NK-92 treated with Interleukin-12 subunit alpha and Interleukin-12 subunit beta, amount 100 ng/mL, for 24 hours (cell line): ENCODE data around the gene LPIN1.

Experiments used
- DNase-seq: peaks from one replicate; lab custom pipeline; 2025; lab: John Stamatoyannopoulos, UW

Gene LPIN1

DNA sequence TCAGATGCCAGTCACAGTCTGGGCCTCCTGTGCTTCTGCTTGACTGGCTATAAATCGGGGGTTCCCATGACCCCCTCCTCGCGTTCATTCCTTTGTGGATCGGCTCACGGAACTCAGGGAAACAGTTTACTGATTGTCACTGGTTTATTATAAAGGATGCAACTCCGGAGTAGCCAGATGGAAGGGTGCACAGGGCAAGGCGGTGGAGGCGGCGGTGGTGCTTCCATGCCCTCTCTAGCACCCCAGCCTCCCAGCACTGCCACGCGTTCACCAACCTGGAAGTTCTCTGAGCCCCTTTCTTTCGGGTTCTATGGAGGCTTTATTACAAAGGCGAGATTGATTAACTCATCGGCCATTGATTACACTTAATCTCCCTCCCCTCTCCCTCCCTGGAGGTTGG is 15.6 kb downstream of the LPIN1 start:
- no peak for DNase-seq

DNA sequence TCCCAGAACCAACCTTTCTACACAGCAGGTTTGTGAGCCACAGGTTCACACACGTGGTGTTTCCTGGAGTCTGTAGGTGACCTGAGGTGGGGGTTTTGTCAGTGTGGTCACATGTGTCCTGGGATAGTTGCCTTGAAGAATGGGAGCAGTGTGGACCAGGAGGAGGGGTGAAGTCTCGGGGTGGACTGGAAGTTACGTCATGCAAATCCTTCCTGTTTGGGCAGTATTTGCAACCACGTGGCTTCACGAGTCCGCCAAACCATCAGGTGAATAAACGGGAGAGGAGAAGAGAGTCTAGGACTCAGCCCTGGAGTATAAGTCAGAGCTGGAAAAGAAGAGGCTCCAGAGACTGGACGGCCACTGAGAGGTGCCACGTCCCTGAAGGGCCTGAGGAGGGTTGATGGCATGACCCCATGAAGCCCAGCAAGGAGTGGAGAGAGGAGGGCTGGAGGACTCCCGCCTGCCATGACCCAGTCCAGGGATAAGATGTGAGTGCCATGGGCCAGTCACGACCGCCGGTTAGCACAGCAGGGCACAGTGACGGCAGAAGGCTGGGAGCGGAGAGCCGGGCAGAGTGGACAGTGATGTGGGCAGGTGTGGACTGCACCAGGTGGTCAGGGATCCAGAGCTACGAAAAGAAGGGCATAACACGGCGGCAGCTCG is 16.5 kb downstream of the LPIN1 start:
- DNase-seq: no peak

DNA sequence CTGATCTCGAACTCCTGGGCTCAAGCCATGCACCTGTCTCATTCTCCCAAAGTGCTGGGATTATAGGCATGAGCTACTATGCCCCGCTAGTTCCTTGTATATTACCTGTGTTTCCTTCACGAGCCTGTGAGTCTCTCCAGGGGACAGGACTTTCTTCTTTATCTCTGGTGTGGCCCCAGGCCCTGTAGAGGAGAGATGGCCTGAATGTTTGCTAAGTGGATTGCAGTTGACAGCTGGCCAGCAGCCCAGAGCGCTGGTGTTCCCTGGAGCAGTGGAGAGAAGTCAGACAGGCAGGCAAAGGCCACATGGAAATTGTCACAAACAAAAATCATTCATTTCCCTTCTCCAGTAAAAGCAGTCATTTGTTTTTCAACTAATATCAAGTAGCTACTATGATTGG is 17.9 kb downstream of the LPIN1 start:
- DNase-seq: no peak

DNA sequence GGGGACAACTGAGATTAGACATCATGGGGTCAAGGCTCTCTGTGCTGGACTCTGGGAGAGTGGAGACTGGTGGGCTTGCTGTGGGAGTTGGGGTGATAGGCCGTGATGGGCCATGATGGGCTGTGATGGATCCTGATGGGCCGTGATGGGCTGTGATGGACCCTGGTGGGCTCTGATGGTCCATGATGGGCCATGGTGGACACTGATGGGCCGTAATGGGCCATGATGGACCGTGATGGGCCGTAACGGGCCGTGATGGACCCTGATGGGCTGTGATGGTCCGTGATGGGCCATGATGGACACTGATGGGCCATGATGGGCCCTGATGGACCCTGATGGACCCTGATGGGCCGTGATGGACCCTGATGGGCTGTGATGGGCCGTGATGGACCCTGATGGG is 18.5 kb downstream of the LPIN1 start:
- DNase-seq: no peak

DNA sequence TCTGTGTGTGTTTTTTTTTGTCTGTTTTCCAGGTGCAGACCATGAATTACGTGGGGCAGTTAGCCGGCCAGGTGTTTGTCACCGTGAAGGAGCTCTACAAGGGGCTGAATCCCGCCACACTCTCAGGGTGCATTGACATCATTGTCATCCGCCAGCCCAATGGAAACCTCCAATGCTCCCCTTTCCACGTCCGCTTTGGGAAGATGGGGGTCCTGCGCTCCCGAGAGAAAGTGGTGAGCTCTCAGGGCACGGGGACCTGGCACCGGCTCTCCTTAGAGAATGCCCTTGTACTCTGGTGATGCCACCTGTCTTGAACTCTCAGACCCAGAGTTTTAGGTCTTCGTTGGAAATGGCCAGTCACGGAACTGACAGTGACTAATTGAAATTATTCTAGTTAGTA is 19.1 kb downstream of the LPIN1 start:
- DNase-seq: no peak

DNA sequence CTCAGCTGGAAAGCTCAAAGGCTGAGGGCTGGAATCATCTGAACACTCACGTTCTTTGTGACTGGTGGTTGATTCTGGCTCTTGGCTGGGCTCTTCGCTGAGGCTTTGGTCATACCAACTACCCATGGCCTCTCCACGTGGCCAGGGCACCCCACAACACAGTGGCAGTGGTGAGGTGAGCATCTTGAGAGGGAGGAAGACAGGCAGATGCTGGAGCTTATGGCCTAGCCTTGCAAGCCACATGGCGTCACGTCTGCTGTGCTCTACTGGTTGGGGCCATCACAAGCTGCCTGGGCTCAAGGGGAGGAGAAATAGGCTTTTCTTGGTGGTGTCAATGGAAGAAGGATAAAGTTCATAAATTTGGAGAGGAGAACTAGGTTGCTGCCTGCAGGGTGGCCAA is 19.6 kb downstream of the LPIN1 start:
- no peak for DNase-seq

DNA sequence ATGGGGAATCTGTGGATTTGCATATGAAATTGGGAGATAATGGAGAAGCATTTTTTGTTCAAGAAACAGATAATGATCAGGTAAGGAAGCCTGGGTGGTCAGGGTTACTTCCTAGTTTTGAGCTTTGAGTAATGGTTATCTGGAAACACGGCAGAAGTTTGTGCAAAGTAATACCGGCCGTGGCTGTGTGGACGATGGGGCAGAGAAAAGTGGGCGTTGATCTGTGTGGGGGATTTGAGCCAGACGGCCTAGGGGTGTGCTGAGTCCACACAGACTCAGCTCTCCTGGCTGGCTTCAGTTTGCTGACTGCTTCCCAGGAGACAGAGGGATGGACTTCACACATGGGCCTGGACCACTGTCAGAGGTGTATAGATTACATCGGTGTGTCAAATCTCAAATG is 21.3 kb downstream of the LPIN1 start:
- no peak for DNase-seq

DNA sequence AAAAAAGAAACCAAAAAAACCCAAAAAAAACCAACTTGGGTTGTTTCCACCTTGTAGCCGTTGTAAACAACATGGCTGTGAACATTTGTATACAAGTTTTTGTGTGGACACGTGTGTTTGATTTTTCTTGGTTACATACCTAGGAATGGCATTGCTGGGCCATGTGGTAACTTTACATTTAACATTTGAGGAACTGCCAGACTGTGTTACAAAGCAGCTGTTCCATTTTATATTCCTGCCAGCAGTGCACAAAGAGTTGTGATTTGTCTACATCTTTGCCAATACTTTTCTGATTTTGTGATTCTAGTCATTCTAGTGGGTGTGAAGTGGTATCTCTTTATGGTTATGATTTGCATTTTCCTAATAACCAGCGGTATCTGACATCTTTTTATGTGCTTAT is 22.5 kb downstream of the LPIN1 start:
- no peak for DNase-seq

DNA sequence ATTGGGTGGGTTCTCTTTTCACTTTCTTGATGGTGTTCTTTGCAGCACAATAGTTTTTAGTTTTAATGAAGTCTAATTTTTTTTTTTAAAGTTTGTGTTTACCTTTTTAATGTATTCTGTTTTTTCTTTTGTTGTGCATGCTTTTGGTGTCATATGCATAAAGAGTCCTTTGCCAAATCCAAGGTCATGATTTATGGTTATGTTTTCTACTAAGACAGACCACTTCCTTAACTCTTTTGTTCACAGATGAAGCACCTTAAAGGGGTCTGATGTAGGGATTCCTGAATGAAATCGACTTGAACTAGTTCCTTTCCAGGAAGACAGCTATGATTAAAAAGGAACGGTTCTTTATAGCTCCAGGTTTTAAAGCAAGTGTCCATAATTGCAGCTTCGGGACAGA is 23.1 kb downstream of the LPIN1 start:
- no peak for DNase-seq

DNA sequence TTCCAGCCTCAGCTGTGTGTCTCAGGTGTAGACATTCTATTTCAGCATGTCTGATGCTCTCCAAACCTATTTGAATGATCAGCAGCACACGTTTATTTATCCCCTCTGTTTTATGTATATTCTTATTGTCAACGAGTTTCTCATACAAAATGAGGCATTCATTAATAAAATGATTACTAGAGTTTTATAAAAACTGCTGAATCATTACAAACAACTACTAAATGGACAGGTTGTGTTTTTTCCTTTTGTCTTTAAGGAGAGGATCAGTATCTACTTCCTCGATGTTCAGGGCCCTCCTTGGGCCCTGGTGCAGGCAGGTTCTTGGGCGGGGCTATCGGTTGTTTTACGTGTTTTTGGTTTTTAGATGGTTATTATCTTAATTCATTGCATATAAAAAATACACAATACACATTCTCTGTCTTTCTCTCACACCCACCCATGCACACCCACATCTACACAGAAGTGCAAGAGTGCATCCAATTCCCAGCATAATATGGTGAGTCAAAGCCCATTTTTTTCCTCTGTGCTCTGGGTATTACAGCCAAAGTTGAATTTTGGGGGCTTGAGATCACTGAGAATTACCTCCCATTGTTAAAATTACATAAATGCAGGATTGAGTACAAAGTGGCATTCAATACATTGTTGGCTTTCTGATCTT is 24.2 kb downstream of the LPIN1 start:
- no peak for DNase-seq

DNA sequence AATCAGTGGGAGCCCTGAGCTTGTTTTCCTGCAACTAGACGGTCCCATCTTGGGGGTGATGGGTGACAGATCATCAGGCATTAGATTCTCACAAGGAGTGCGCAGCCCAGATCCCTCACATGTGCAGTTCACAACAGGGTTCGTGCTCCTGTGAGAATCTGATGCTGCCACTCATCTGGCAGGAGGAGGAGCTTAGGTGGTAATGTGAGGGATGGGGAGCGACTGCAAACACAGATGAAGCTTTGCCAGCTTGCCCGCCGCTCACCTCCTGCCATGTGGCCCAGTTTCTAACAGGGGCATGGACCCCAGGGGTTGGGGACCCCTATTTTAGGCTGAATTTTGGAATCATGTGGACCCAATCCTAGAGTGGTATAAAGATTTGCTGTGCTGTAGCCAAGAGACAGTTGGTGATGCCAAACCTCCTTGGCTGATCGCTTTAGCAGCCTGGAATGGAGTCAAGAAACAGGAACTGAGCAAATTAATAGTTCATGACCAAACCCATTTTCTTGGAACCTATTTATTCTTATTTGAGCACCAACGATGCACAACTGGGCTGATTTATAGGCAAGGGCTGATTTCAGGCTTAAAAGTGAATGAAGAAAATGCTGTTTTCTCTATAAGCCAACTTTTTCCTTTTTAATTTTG is 25.7 kb downstream of the LPIN1 start:
- DNase-seq: no peak

DNA sequence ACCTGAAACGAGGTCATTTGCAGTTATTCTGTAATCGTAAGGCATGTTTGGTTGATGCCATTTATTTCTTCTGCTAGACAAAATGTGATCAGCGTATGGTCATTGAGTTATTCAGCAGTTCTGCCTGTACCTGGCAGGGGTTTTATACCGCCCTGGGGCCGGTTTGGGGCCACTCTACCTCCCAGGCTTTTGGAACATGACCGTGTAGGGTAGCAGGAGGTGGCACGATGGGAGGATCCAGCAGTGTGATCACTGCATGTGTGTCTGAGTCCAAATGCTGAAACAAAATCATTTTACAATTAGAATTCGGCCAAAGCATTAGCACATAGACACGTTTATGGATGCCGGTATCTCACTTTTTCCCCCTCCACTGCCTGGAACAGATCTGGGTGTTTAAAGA is 26.7 kb downstream of the LPIN1 start:
- DNase-seq: no peak

DNA sequence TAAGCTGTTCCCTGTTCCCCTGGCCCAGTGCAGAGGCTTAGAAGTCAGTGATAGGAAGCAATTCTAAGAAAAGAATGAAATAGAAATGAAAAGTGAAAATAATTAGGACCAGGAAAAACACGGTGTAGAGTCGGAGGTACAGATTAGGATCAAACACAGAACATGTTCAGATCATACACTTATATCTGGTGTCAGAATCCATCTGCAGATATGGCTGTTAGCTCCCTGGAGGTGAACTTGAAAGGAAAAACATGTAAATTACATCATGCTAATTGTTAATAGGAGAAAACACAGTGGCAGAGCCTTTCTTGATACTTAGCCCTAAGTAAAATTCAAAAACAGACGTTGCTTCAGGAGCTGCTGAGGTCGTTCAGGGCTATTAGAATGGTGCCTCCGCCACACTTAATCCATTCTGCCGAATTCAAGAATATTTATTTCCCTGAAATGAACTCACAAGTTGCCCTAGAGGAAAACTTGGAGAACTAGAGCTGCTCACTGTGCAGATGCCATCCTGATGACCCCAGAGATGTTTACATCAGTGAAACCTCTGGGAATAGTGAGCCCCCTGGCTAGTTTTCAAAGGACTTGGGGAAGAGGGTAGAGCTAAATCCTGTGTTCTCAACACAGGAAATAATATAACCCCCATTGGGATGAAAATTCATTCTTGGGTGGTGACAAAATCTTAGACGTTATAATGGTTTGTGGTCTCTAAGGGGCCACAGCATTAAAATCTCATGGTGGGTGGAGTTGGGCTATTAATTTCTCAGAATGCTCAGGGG is 27.5 kb downstream of the LPIN1 start:
- no peak for DNase-seq

DNA sequence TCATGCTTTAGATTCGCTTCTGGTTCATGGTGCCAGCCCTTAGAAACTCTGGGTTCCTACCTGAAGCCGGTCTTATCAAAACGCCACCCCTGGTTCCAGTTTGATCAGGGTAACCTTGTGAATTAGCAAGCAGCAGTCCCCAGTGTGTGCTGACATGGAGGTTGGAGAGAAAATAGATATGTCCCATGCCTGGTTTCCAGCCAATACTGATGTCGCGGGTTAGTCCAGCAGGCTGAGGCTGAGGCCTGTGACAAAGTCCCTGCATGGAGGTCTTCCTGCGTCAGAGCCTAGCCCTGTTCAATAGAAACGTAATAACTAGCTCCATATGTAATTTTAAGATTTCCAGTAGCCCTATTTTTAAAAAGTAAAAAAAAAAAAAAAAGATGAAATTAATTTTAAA is 28.2 kb downstream of the LPIN1 start:
- DNase-seq: no peak

DNA sequence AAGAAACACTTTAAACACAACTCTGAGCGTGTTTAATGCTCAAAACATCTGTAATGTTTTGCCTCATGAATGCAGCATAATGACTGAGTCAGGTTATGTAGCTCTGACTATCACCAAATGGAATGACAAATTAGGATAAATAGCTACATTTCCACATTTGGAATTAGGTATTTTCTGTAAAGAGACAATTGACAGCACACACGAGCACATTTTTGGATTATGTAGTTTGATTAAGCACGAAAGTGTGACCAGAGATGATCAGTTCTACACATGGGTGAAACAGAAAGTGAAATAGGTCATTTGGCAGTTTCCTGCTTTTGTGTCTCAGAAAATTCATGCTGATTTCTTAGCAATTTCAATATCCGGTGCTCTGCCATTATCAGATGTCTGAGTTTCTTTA is 29.0 kb downstream of the LPIN1 start:
- no peak for DNase-seq

DNA sequence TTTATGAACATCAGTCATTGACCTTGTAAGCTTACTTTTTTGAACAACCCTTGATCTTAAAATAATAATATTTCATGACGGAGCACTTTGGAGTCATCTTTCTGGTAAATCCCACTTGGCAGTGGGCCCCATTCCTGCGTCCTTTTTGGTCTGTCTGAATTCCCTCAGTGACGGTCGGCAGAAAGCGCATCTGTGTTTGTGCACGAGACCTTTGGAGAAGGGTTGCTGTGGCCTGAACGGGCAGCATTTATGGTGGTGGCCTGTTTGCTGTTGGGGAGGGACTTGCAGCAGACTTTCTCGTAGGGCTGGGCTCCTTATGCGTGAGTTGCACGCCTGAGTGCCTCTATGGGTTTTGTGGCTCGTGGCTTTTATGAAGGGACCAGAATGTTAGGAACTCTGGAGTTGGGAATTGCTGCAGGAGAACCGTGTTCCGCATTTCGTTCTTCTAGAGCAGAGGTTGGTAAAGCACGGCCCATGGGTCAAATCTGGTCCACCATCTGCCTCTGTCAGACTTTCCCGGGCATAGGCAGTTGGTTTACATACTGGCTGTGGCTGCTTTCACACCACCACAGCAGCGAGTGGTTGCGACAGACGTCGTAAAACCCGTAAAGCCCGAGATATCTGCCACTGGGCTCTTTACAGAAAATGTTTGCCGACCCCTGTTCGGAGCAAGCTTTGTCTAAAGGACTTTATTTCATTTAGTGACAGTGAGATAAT is 30.8 kb downstream of the LPIN1 start:
- no peak for DNase-seq

DNA sequence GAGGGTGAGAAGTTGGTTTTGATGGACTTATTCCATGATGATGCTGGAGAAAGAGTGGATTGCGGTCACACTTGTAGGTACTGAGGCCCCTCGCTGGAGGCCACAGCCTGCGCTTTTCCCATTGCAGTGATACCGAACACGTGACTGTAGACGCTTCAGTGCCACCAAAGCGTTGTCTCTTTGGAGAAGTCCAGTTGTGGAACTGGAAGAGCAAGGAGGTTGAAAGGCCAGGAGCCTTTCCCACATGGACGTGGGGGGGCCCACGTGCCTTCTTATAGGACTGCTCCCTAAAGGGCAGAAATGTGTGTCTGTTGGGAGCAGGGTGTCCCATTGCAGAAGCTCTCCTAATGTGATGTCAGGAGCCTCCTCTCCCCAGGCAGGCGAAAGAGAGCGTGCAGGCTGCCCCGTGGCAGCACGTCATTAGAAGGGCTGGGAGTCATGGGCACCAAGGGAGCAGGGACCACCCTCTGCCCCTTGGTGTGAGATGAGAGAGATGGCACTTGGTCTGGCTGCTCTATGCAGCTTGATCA is 31.5 kb downstream of the LPIN1 start:
- DNase-seq: no peak

DNA sequence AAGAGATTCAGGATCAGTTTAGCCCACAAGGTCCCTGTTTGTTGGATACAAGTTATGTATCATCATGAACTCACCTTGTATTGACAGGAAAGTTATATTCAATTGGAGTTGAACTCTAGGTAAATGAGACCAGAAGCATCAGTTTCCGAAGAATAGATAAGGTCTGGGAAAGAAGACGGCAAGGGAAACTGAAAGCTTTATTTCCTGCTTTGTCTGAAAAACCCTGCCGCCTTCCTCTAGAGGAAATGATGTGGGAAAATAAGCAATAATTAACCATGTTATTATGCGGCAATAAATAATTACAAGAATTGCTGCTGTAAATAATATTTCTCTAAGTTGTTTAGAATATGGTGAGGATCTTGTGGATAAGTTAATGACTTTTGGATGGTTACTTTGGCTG is 32.0 kb downstream of the LPIN1 start:
- DNase-seq: no peak

DNA sequence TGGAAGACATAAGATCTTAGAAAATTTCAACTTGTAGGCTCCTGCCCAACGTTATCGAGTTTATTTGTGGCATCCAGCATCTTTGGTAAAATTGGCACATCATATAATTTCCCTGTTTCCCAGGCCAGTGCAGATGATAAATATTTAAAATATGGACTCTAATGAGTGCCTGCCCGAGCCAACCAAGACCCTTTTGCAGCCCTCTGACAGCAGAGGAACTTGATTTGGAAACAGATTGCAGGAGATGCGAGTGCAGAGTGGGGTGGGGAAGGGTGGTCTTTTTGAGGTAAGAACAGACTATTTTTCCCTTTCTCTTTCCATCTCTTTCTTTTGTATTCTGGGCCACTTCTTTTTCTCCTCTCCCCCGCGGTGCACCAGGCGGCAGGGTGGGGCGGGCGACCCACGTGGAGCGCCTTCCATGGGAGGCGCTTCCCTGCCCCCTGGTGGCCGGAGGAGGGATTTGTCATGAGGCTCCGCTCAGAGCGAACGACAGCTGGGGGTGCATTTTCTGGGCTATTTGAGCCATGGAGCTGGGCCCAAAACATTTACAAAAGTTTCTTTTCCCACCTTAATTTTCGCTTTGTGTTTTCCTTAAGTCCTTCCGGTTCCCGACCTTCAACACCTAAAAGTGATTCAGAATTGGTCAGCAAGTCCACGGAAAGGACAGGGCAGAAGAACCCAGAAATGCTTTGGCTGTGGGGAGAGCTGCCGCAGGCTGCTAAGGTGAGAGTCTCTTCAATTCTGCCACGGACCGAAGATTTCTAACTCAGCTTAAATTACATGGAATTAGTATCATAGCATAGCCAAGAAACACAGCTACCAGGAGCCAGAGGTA is 32.7 kb downstream of the LPIN1 start:
- peak; percentile 55 for DNase-seq

DNA sequence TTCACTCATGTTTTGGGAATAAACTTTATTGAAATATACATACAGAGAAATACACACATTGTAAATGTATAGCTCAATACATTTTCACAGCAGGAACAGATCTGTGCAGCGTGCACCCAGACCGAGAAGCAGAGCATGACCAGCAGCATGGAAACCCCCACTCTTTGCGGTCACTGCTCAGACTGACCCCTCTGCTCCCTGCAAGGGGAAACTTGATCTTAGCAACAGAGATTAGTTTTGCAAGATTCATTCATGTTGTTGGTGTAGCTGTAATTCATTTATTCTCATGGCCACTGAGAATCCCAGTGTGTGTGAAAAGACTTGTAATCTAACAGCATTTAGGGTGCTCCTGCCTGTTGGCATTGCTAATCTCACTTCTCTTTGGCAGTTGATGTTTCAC is 35.2 kb downstream of the LPIN1 start:
- DNase-seq: no peak

DNA sequence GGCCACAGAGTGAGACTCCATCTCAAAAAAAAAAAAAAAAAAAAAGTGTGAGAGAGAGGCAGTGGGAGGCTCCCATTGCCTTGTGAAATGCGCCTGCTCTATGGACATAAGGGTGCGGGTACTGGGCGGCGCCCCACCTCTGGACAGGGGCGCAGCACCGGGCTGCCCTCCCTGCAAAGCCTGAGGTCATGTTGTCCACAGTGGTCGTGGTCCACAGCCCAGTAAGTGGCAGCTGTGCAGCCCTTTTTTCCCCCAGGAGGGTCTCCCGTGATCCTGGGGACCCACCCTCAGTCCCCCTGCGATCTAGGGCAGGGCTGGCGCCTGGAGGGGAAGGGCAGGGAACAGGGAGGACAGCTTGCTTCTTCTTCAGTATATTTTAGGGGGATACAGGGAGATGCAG is 37.8 kb downstream of the LPIN1 start:
- no peak for DNase-seq
